Stimulated activated CD4-positive, alpha-beta T cell treated with anti-CD3 and anti-CD28 coated beads, Interleukin-2, amount 100 ng/mL, for 24 hours (primary cell): Measurements from ENCODE around the gene SCTR.

ENCODE experiments used
- DNase-seq, 2 donors: peaks; one replicate each; pipeline ENCODE4 v3.0.0-alpha.2; 2020

SCTR gene

GRCh38 chr2:119486886-119487285 is 37.4 kb downstream of the SCTR start:
- no peak for DNase-seq

GRCh38 chr2:119486196-119486827 is 38.0 kb downstream of the SCTR start:
- DNase-seq, result no peak

DNA sequence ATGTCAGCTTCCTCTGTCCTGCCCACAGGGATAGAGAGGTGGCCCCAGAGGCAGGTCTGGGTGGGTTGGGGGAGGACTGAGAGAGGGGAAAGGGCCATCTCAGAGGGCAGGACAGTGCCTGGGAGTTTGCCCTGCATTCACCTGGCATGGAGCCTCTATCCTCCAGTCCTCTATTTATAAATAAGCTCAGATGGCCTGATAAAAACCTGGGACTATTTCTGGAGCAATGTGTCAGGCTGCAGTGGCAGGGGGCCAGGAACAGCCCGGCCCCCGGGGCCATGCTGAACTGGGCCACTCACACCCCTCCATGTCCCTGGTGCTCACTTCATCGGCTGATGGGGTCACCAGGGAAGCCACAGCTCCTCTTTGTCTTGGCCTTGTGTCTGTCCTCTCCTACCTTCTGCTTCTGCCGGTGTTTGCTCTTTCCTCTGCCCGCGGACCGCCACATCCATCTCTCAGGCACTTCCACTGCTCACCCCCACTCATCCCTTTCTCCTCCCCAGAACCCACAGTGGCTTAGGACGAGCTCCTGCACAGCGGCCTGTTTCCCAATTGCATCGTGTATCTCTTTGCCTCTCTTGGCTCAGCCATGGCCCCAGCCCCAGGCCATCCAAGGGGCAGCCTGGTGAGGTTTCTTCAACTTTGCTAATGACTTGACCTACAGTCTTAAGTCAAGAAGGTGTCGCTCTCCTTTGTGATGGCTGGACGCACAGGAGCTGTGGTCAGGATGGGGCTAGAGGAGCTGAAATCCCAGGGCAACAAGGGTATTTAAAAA is 38.8 kb downstream of the SCTR start:
- DNase-seq, result no peak

DNA sequence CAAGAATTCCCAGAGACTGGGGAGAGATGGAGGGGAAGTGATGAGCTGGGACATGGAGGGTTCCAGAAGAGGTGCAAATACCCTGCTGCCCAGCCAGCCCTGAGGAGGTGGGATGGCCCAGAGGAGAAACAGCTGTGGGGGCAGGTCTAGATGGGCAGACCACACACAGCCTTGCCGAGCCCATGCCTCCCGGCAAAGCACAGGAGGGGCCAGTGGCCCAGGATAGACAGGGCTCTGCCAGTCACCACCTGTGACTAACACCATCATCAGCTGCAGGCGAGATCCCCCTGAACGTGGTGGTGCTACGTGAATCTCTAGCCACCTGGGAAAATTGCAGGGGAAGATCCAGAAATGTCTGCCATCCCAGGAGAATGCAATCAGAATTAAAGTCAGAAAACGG is 39.4 kb downstream of the SCTR start:
- no peak for DNase-seq

GRCh38 chr2:119483896-119484718 is 40.2 kb downstream of the SCTR start:
- DNase-seq, result no peak

GRCh38 chr2:119483395-119483753 is 40.9 kb downstream of the SCTR start:
- DNase-seq, result no peak

DNA sequence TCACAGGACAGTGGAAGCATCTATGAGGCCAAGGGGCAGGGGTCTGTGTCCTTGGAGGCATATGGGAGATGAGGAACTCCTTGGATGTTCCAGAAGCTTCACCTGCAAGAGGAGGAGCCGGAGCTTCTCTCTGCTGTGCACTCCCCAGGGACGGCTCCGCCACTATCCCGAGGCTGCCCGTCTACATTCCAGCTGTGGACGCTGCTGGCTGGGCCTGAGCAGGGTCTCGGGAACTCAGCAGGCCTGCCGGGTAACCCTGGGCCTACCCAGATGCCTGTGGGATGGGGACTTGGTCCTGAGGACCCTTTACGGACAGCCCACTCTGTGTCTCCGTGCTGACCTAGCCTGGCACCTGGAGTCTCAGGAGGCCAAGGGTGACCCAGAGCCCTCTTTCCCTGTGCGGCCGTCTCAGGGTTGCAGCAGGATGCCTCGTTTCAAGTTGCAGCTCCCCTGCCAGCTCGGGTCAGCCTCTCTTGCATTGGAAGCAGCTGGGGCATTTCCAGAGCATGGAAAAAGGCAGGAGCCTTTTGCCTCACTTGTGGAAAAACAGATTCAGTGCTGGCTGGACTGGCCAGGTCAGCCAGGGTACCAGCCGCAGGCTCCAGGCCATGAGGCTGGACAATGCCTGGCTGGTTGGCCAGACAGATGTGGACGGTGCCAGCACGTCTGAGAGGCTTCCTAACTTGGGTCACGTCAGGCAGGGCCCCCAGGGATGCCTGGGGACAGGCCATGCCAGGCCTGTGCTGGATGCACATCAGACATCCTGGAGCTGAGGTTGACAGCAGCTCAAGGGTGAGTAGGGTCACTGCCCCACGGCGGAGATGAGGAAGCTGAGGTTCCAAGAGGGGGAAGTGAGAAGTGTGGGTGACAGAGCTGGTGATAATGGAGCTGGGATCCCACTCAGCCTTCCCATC is 41.5 kb downstream of the SCTR start:
- no peak for DNase-seq

- DNase-seq, result no peak
These were observed 42.5 kb downstream of the SCTR start for GRCh38 chr2:119481501-119482455.

GRCh38 chr2:119480718-119481142 is 43.6 kb downstream of the SCTR start:
- DNase-seq, result no peak

GRCh38 chr2:119480184-119480583 is 44.1 kb downstream of the SCTR start:
- DNase-seq, result no peak

DNA sequence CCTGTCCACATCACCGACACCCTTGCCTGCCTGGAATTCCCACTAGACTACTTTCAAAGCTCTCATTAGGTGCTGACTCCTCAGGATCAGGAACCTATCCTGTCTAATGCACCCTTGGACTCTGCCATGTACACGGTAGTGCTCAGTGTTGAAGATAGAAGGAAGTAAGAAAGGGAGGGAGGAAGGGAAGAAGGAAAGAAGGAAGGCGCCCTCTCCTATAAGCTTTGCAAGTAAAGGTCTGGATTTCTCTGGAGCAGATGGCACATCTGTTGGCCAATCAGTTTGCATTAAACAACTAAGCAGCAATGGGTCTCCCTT is 45.3 kb downstream of the SCTR start:
- DNase-seq, result no peak

DNA sequence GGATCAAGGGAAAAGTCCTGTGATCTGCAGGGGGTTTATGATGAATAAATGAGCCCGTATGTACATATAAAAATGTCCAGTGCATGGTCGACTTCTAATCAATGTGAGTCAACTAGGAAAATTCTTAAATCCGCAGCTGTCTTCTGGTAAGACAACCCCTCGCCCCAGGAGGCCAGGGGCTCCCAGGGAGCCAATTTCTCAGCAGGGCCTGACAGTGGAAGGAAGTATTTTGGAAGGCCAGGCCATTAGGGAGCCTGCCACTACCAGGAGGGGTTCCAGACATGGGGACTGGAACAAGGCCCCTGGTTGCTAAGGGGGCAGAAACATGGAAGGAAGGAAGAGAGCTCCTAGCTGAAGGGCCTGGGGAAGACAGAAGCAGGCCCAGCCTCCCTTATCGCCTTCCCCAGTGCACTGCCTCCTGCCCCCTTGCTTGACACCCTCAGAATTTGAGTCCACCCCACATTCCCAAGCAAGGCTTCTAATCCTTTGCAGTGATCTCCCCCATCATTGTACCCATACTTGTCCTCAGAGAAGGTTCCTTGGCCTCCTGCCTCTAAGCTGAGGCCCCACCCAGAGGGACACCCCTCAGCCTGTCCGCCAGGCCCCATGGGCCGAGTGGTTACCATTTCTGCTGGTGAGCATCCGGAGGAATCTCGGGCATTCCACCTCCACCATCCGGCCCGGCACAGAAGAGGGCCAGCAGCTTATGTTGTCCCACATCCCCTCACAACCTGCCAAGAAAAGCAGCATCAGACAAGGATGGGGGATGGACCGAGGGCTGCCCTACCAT is 45.9 kb downstream of the SCTR start:
- DNase-seq, result no peak

DNA sequence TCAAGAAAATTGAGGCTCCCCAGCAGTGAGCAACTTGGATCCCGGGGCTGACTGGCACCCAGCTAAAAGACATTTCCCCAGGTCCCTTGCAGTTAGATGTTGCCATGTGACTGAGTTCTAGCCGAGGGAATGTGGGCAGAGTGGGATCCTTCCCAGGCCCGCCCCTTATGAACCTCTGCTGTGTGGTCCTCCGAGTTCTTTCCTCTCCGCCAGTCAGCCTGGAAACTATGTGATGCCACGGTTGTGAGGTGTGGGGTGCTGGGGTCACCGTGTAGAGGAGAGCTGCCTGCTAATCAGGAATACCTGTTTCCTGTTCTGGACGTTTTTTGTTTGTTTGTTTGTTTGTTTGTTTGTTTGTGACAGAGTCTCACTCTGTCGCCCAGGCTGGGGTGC is 47.2 kb downstream of the SCTR start:
- no peak for DNase-seq

DNA sequence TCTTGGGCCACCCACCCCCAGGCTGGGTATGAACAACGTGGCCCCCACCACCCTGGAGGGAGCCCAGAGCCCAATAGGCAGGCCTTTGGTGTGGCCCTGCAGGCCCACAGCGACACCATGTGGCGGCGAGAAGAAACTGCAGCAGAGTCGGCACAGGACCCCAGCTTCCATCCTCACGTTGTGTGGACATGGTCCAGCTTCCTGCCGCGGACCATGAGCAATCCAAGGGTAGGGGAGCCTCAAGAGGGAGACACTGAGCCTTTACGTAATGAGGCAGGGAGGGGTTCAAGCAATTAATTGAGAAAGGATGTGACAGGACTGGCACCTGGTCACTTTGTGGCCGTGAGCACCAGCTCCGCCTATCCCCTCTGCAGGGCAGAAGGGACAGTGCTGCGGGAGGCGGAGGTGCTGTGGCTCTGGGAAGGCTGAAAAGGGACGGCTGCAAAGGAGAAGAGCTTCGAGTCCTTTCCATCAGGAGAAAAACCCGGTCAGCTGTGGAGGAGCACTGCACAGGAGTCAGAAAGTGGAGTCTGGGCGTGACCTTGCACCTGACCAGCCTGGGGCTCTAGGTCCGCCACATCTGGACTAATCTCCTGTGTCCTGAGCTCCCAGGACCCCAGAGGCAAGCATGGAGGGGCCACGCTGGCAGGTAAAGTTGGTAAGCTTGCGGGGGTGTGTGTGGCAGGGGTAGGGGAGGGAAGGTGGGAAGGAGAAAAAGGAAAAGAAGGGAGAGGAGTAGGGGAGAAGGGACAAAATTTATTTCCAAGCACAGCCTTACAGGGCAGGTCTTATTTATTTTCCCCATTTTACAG is 47.8 kb downstream of the SCTR start:
- DNase-seq, result peak; percentile 21 to 41

- no peak for DNase-seq
These were observed 48.4 kb downstream of the SCTR start for GRCh38 chr2:119475857-119476244.

DNA sequence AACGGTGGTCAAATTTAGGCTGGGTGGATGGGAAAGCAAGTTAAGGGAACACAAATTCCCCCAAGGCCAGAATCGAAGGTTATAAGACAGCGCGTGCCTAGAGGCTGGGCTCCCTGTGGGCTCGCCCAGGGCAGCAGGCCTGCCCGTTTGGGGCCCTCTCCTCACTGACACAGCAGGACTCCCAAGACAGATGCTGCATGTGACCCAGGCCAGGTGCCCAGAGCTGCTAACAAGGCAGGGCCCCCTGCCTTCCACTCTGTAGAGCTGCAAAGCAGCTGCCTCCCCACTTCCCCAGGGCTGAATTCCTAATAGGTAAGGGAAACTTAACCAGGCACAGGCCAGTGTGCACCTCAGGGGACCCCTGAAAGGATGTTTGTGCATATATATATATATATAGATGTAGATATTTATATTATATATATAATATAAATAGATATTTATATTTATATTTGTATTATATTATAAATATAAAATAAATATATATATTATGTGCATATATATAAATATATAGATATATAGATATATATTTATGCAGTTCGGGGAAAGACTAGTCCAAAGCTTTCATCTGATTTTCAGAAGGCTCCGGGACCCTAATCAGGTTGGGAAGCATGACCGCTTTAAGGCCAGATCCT is 48.9 kb downstream of the SCTR start:
- DNase-seq, result peak in 1 of 2 donors; percentile 10

- no peak for DNase-seq
These were observed 49.7 kb downstream of the SCTR start for GRCh38 chr2:119474371-119475224.

- no peak for DNase-seq
These were observed 50.5 kb downstream of the SCTR start for GRCh38 chr2:119473621-119474370.
